Mesenchymal stem cell (in vitro differentiated cells and primary cell): ENCODE results near the gene SEC23A.
"Not testable (repeated sequence)": the region's sequence is repeated elsewhere in the genome, so short reads cannot be mapped to it uniquely, and the experiment has no call there.

ENCODE experiments used
- DNase-seq: peaks from one replicate; pipeline ENCODE4 v3.0.0-alpha.2; 2013
- H2AFZ ChIP-seq: one replicate; pipeline ENCODE4 v1.6.1; 2013; ENCODE audit warnings: low read depth, mild to moderate bottlenecking, control low read depth, inconsistent platforms, low read length, moderate library complexity
- H2AK5ac ChIP-seq: 2 replicates; pipeline ENCODE4 v1.6.1; 2013; ENCODE audit warnings: low read length, moderate library complexity, mild to moderate bottlenecking, inconsistent platforms; ENCODE audit not compliant: severe bottlenecking
- H2BK120ac ChIP-seq: one replicate; pipeline ENCODE4 v1.6.1; 2013; ENCODE audit warnings: low read depth, mild to moderate bottlenecking, inconsistent platforms, low read length, moderate library complexity
- H2BK12ac ChIP-seq, 2 experiments: one replicate each; pipeline ENCODE4 v1.6.1; 2013; ENCODE audit warnings: inconsistent platforms in 2 of 2, low read length in 2 of 2, mild to moderate bottlenecking in 2 of 2, moderate library complexity in 2 of 2, control low read depth in 1 of 2
- H2BK15ac ChIP-seq: one replicate; pipeline ENCODE4 v1.6.1; 2013; ENCODE audit warnings: mild to moderate bottlenecking, low read depth, inconsistent platforms; ENCODE audit not compliant: poor library complexity, severe bottlenecking
- H2BK5ac ChIP-seq: 2 replicates; pipeline ENCODE4 v1.6.1; 2013; ENCODE audit warnings: low read depth, mild to moderate bottlenecking, low read length, control low read depth, inconsistent platforms; ENCODE audit not compliant: poor library complexity, severe bottlenecking
- H3K14ac ChIP-seq, 2 experiments: one replicate each; pipeline ENCODE4 v1.6.1; 2013; ENCODE audit warnings: inconsistent platforms in 2 of 2, low read length in 2 of 2, control low read depth in 1 of 2, mild to moderate bottlenecking in 1 of 2, moderate library complexity in 1 of 2
- H3K18ac ChIP-seq, 2 experiments: one replicate each; pipeline ENCODE4 v1.6.1; 2013; ENCODE audit warnings: inconsistent platforms in 2 of 2, low read length in 2 of 2, control low read depth in 1 of 2, low read depth in 1 of 2, mild to moderate bottlenecking in 1 of 2
- H3K23ac ChIP-seq, 2 experiments: one replicate each; pipeline ENCODE4 v1.6.1; 2013; ENCODE audit warnings: inconsistent platforms in 2 of 2, low read length in 2 of 2, mild to moderate bottlenecking in 2 of 2, moderate library complexity in 2 of 2, control low read depth in 1 of 2
- H3K27ac ChIP-seq: 2 replicates; pipeline ENCODE4 v1.5.1; 2013; ENCODE audit warnings: mild to moderate bottlenecking, moderate library complexity, low read length, control low read depth, inconsistent platforms; ENCODE audit not compliant: poor library complexity, severe bottlenecking
- H3K27me3 ChIP-seq, 2 experiments: 2 replicates each; pipeline versions ENCODE4 v1.6.1 to v1.7.0; 2013; ENCODE audit warnings: low read length in 2 of 2, mild to moderate bottlenecking in 2 of 2, moderate library complexity in 2 of 2, control low read depth in 1 of 2, inconsistent platforms in 1 of 2; ENCODE audit not compliant: control insufficient read depth in 1 of 2, insufficient read depth in 1 of 2
- H3K36me3 ChIP-seq, 2 experiments: 2 replicates each; pipeline versions ENCODE4 v1.6.1 to v1.7.0; 2013; ENCODE audit warnings: low read length in 2 of 2, control low read depth in 1 of 2, inconsistent platforms in 1 of 2, low read depth in 1 of 2, mild to moderate bottlenecking in 1 of 2; ENCODE audit not compliant: insufficient read depth in 2 of 2, control insufficient read depth in 1 of 2
- H3K4ac ChIP-seq, 2 experiments: one replicate each; pipeline ENCODE4 v1.6.1; 2013; ENCODE audit warnings: inconsistent platforms in 2 of 2, low read length in 2 of 2, mild to moderate bottlenecking in 2 of 2, moderate library complexity in 2 of 2, control low read depth in 1 of 2, low read depth in 1 of 2
- H3K4me1 ChIP-seq: 2 replicates; pipeline ENCODE4 v1.6.1; 2013; ENCODE audit warnings: low read depth, low read length, control low read depth; ENCODE audit not compliant: control insufficient read depth, insufficient read depth
- H3K4me2 ChIP-seq: 2 replicates; pipeline ENCODE4 v1.6.1; 2013; ENCODE audit warnings: low read length, mild to moderate bottlenecking, inconsistent platforms; ENCODE audit not compliant: poor library complexity, severe bottlenecking
- H3K4me3 ChIP-seq, 2 experiments: 2 replicates each; pipeline versions ENCODE4 v1.5.1 to v1.7.0; 2013; ENCODE audit warnings: low read length in 2 of 2, mild to moderate bottlenecking in 2 of 2, control low read depth in 1 of 2, low read depth in 1 of 2; ENCODE audit not compliant: insufficient read depth in 1 of 2
- H3K79me1 ChIP-seq: replicated peaks from 2 replicates; pipeline ENCODE4 v1.6.1; 2013; ENCODE audit warnings: mild to moderate bottlenecking, control low read depth, low read length, inconsistent platforms; ENCODE audit not compliant: poor library complexity, severe bottlenecking
- H3K9ac ChIP-seq: 2 replicates; pipeline ENCODE4 v1.7.0; 2013; ENCODE audit warnings: mild to moderate bottlenecking, low read length, moderate library complexity
- H3K9me3 ChIP-seq: 2 replicates; pipeline ENCODE4 v1.7.0; 2013; ENCODE audit warnings: mild to moderate bottlenecking, low read length; ENCODE audit not compliant: control insufficient read depth
- H4K8ac ChIP-seq: one replicate; pipeline ENCODE4 v1.6.1; 2013; ENCODE audit warnings: inconsistent platforms, mild to moderate bottlenecking, low read length, moderate library complexity
- H4K91ac ChIP-seq: one replicate; pipeline ENCODE4 v1.6.1; 2013; ENCODE audit warnings: mild to moderate bottlenecking, low read length, inconsistent platforms
- WGBS: methylation state at CpG from one replicate; pipeline ENCODE4 v1.1.7; 2013; ENCODE audit warnings: mixed read lengths; 5-methylcytosine and 5-hydroxymethylcytosine counted together

Gene SEC23A

DNA sequence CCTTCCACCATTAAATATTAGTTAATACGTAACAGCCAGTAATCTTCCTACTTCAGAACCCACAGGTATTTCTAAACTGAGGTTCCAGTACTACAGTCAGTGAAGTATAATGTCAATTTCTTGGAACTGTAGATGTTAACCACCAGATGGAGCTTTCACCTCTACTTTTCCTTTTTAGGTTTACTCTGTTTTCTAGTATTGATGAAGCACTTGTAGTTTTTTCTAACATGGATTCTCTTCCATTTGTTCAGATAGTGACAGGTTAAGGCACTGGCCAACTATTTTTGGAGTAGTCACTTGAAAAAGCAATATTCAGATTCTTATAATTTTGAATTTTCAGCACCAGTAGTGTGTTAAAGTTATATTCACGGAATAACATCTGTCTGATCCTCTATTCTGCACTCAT is 4.6 kb upstream of the SEC23A start:
- Histone ChIP-seq H3K9me3 (no peaks in the 10 kb centered on the region), H2AK5ac (no peak overlapping the region), H4K8ac (no peak overlapping the region), H3K4ac (no peak overlapping the region), H2AFZ (no peak overlapping the region), H3K4me1 (no peaks in the 10 kb centered on the region), H3K4me2 (no peak overlapping the region), H2BK5ac (no peak overlapping the region), H3K9ac (no peak overlapping the region), H3K14ac (no peak overlapping the region), H3K36me3 (no peaks in the 10 kb centered on the region), H2BK12ac (no peak overlapping the region), H3K27ac (no peak overlapping the region), H3K4me3 (no peak overlapping the region), H3K27me3 (no peaks in the 10 kb centered on the region), H3K18ac (no peak overlapping the region), H2BK120ac (no peak overlapping the region), H3K79me1 (peaks cover 7% of the 10 kb centered on the region), H4K91ac (no peak overlapping the region), H2BK15ac (no peak overlapping the region), H3K23ac (no peak overlapping the region)
- peak; percentile 61 for DNase-seq
- 100% methylated on average over 2 of the region's 2 CpGs for WGBS

DNA sequence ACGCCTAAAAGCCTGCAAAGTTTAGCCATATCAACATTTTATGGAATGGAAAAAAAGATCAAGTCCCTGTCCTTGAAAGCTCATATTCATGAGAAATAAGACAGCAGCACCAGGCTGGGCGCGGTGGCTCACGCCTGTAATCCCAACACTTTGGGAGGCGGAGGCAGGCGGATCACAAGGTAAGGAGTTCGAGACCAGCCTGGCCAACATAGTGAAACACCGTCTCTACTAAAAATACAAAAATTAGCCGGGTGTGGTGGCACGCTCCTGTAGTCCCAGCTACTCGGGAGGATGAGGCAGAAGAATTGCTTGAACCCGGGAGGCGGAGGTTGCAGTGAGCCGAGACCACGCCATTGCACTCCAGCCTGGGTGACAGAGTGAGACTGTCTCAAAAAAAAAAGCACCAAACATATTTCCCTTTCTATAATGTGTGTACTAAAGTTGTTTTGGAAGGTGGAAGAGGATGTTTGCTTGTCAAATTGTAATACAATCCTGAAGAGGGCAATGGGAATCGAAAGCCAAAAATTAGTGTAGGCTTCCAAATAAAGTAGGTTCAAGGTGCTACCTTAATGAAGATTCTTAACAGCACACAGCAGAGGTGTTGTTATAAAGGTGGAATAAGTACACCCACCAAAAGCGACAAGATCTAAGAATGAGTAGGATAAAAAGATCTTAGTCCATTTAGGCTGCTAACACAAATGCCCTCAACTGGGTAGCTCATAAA is 1.2 kb upstream of the SEC23A start:
- not testable (repeated sequence) for H3K18ac ChIP-seq, H3K4me1 ChIP-seq, H2AFZ ChIP-seq, H3K36me3 ChIP-seq, H3K9me3 ChIP-seq, H3K4ac ChIP-seq, H2BK5ac ChIP-seq, H3K23ac ChIP-seq, H2BK120ac ChIP-seq, H3K14ac ChIP-seq, H2BK12ac ChIP-seq, H4K91ac ChIP-seq, DNase-seq, H4K8ac ChIP-seq, H2BK15ac ChIP-seq, H3K27me3 ChIP-seq, H3K79me1 ChIP-seq
- Histone ChIP-seq H3K9ac (peak overlapping the region; percentile 95), H2AK5ac (peak overlapping the region; percentile 95), H3K4me3 (peak overlapping the region in 1 of 2 experiments; percentile 90), H3K4me2 (peak overlapping the region; percentile 60), H3K27ac (peak overlapping the region; percentile 86)
- 92% methylated on average over 14 of the region's 17 CpGs for WGBS

DNA sequence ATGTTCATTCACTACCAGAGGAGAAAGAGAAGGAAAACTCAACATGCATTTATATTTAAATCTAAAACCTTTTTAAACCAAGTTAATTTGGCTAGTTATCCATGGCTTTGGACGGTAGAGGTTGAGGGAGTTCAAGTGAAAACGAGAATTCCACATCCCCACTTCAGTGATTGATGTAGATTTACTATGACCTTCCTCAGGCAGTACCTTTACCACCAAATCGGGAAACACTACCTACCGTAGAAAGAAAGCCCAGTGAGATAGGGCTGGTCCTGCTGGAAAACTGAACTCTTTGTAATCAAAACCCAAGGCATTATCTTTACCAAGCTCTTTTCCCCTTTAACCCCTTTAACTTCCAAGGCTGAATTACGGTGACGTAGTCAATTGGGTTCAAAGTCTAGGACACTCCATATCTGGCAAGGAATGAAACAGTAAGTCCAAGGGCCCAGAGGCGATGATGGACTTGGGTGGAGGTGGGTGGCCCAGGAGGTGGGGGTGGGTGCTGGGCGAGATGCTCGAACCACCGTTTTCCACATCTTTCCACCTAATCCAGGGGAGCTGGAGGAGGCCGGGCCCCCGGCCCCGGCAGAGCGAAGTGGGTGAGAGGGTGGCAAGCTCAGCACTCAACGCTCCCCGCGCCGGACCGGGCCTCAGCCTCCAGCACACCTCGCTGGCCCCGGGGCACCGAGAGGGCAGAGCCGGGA is 618 bp downstream of the SEC23A start:
- Histone ChIP-seq H3K18ac (peak overlapping the region; percentile 65 to 98), H3K9ac (peak overlapping the region; percentile 95), H3K4me3 (peak overlapping the region; percentile 81 to 90), H2BK5ac (peak overlapping the region; percentile 82), H3K27me3 (no peaks in the 10 kb centered on the region), H3K23ac (peak overlapping the region in 1 of 2 experiments; percentile 94), H3K4me1 (peaks cover 2% of the 10 kb centered on the region), H3K14ac (peak overlapping the region in 1 of 2 experiments; percentile 89), H3K36me3 (peaks cover 0 to 4% of the 10 kb centered on the region in 2 experiments), H2BK12ac (peak overlapping the region in 1 of 2 experiments; percentile 10), H2BK120ac (peak overlapping the region; percentile 99), H2AFZ (peak overlapping the region; percentile 31), H3K4ac (peak overlapping the region; percentile 96 to 97), H2AK5ac (peak overlapping the region; percentile 92), H4K91ac (peak overlapping the region; percentile 65), H3K79me1 (peaks cover 7% of the 10 kb centered on the region), H3K9me3 (no peaks in the 10 kb centered on the region), H3K27ac (peak overlapping the region; percentile 67), H2BK15ac (peak overlapping the region; percentile 99), H3K4me2 (peak overlapping the region; percentile 77), H4K8ac (peak overlapping the region; percentile 74)
- 3% methylated on average over 19 of the region's 23 CpGs for WGBS
- peak; percentile 69 for DNase-seq

DNA sequence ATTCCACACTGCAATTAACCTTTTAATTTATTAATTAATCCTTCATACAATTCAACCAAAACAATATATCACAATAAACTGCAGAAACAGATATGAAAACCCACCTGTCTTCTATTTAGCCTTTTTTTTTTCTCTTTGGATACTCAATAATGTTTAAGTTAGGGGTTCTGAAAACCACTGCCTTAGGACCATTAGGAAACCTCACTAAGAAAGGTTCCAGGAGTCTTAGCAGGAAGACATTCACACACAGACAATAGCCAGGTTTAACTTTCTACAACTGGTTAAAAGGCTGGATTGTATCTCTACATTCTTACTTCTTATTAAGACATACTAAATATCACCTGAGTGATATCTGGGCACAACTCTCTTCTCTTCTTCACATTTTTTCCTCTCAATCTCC is 3.3 kb downstream of the SEC23A start:
- no peak overlapping the region for H3K18ac ChIP-seq
- DNase-seq = no peak
- H2AK5ac ChIP-seq = no peak overlapping the region
- no peak overlapping the region for H3K4ac ChIP-seq
- H3K27me3 ChIP-seq = no peaks in the 10 kb centered on the region
- no peak overlapping the region for H4K91ac ChIP-seq
- no peak overlapping the region for H4K8ac ChIP-seq
- no peak overlapping the region for H2BK5ac ChIP-seq
- no peak overlapping the region for H3K23ac ChIP-seq
- H2BK120ac ChIP-seq = no peak overlapping the region
- no peak overlapping the region for H2BK12ac ChIP-seq
- no peak overlapping the region for H3K14ac ChIP-seq
- no peak overlapping the region for H2BK15ac ChIP-seq
- H2AFZ ChIP-seq = no peak overlapping the region
- H3K27ac ChIP-seq = no peak overlapping the region
- H3K4me2 ChIP-seq = no peak overlapping the region
- H3K36me3 ChIP-seq = peaks cover 4 to 17% of the 10 kb centered on the region in 2 experiments
- H3K4me3 ChIP-seq = peak overlapping the region in 1 of 2 experiments; percentile 10
- H3K9me3 ChIP-seq = no peaks in the 10 kb centered on the region
- H3K9ac ChIP-seq = no peak overlapping the region
- H3K4me1 ChIP-seq = peaks cover 2% of the 10 kb centered on the region
- H3K79me1 ChIP-seq = peaks cover 2% of the 10 kb centered on the region
